A673 (cell line): Measurements from ENCODE around the gene TTLL7. TPM values are rescaled to one million over a fixed set of nuclear protein-coding genes. Genes with fewer than 3 reads are reported as not detected.

Experiments
- BruUV-seq: library from RNA; stranded (reverse); fragments of 400-500 nt; replicated peaks from 2 replicates; lab custom pipeline; 2021; lab: Mats Ljungman, UMichigan
- CTCF ChIA-PET: fragments of 300-600 bp; sonication (Branson Sonifier 250); formaldehyde crosslinking; loops from one replicate; lab custom pipeline; 2022; ENCODE audit warnings: antibody characterized with exemption; lab: Charles Lee
- POLR2A ChIA-PET: fragments of 300-600 bp; sonication (Branson Sonifier 250); formaldehyde crosslinking; loops from one replicate; lab custom pipeline; 2022; ENCODE audit warnings: antibody characterized with exemption; ENCODE audit not compliant: low non-redundant PET; lab: Charles Lee
- DNase-seq: peaks from one replicate; pipeline ENCODE4 v3.0.0-alpha.2; 2015; ENCODE audit warnings: low spot score
- H3K27ac ChIP-seq: fragments of 200-600 bp; sonication (generic); 2 replicates; pipeline ENCODE4 v1.5.1; 2016; ENCODE audit warnings: mixed run types, low read depth, mild to moderate bottlenecking, mixed read lengths, antibody characterized with exemption, low read length; ENCODE audit not compliant: poor library complexity, severe bottlenecking
- H3K27me3 ChIP-seq: fragments of 200-600 bp; sonication (generic); replicated peaks from 2 replicates; pipeline ENCODE4 v1.6.1; 2017; ENCODE audit warnings: mixed run types, low read depth, mild to moderate bottlenecking, mixed read lengths, antibody characterized with exemption, low read length; ENCODE audit not compliant: insufficient read depth, poor library complexity
- H3K36me3 ChIP-seq: fragments of 200-600 bp; sonication (generic); 2 replicates; pipeline ENCODE4 v1.6.1; 2016; ENCODE audit warnings: mixed run types, mild to moderate bottlenecking, mixed read lengths, antibody characterized with exemption, low read length; ENCODE audit not compliant: insufficient read depth, poor library complexity, severe bottlenecking
- H3K4me1 ChIP-seq: fragments of 200-600 bp; sonication (generic); 2 replicates; pipeline ENCODE4 v1.6.1; 2017; ENCODE audit warnings: mixed run types, mild to moderate bottlenecking, mixed read lengths, antibody characterized with exemption, low read length; ENCODE audit not compliant: insufficient read depth, poor library complexity, severe bottlenecking
- H3K4me3 ChIP-seq: fragments of 200-600 bp; sonication (generic); 2 replicates; pipeline ENCODE4 v1.5.1; 2016; ENCODE audit warnings: low read depth, mixed run types, mild to moderate bottlenecking, mixed read lengths, low read length; ENCODE audit not compliant: poor library complexity, severe bottlenecking
- H3K9me3 ChIP-seq: fragments of 200-600 bp; sonication (generic); 2 replicates; pipeline ENCODE4 v1.6.1; 2016; ENCODE audit warnings: mixed run types, low read depth, mild to moderate bottlenecking, mixed read lengths, antibody characterized with exemption, low read length; ENCODE audit not compliant: poor library complexity, severe bottlenecking
- CTCF ChIP-seq: fragments of 300-800, 200-600 bp; sonication (generic); conservative IDR thresholded peaks from 2 replicates; pipeline ENCODE4 v1.5.1; 2017; ENCODE audit warnings: low read depth, mild to moderate bottlenecking, antibody characterized with exemption, low read length, moderate library complexity, mixed read lengths
- EZH2 ChIP-seq: fragments of 200-600 bp; sonication (generic); IDR thresholded peaks from 2 replicates; pipeline ENCODE4 v1.6.1; 2017; ENCODE audit warnings: borderline replicate concordance, low read depth, mild to moderate bottlenecking, mixed read lengths, antibody characterized with exemption, low read length; ENCODE audit not compliant: poor library complexity, severe bottlenecking
- intact Hi-C: fragments of 100-400 bp; cut with micrococcal nuclease; formaldehyde crosslinking; loops from one replicate; pipeline ENCODE4 v1.10.0; 2022; ENCODE audit not compliant: unreplicated experiment
- total RNA-seq: library from RNA; stranded (reverse); gene quantifications from 2 replicates; pipeline ENCODE4 v1.2.3, GENCODE V29; 2021

Gene TTLL7
- total RNA-seq, 1 experiment from 2014 or later = 34.2 TPM

GRCh38 chr1:83928396-83928795 is 70.5 kb downstream of the TTLL7 start:
- CTCF ChIA-PET = interaction anchor here (0.7 to 0.8 kb wide), 2 partner anchors 216 to 419 kb away, joined by 3 read pairs; partner anchors contain the start of gene PRKACB

GRCh38 chr1:83927701-83928100 is 71.2 kb downstream of the TTLL7 start:
- CTCF ChIA-PET = interaction anchor here (0.8 kb wide), 1 partner anchor 216 kb away, joined by 3 read pairs; the partner anchor contains the start of gene PRKACB
- no peaks in the 10 kb centered on the region for H3K27me3 ChIP-seq
- H3K9me3 ChIP-seq = no peaks in the 10 kb centered on the region
- H3K36me3 ChIP-seq = no peaks in the 10 kb centered on the region
- no peak for TF ChIP-seq CTCF
- TF ChIP-seq EZH2 = no peak
- DNase-seq = peak; percentile 54
- POLR2A ChIA-PET = no interaction called here
- no peak overlapping the region for H3K4me3 ChIP-seq
- no peak overlapping the region for H3K27ac ChIP-seq
- no TSS peak for BruUV-seq
- intact Hi-C loops = no loop called here
- peaks cover 18% of the 10 kb centered on the region for H3K4me1 ChIP-seq

More at GRCh38 chr1:83928396-83928795, 70.5 kb downstream of the TTLL7 start:
- POLR2A ChIA-PET = no interaction called here
- Histone ChIP-seq H3K9me3 (no peaks in the 10 kb centered on the region), H3K4me3 (no peak overlapping the region), H3K4me1 (peaks cover 18% of the 10 kb centered on the region), H3K27me3 (no peaks in the 10 kb centered on the region), H3K36me3 (no peaks in the 10 kb centered on the region), H3K27ac (no peak overlapping the region)
- TF ChIP-seq EZH2 = no peak
- TF ChIP-seq CTCF = no peak
- no TSS peak for BruUV-seq
- no peak for DNase-seq
- intact Hi-C loops = no loop called here

- intact Hi-C loops = no loop called here
- no TSS peak for BruUV-seq
- Histone ChIP-seq H3K27me3 (no peaks in the 10 kb centered on the region), H3K36me3 (no peaks in the 10 kb centered on the region), H3K4me1 (peaks cover 18% of the 10 kb centered on the region), H3K4me3 (no peak overlapping the region), H3K27ac (no peak overlapping the region), H3K9me3 (no peaks in the 10 kb centered on the region)
- no peak for DNase-seq
- ChIA-PET CTCF (no interaction called here), POLR2A (no interaction called here)
- TF ChIP-seq CTCF = no peak
- no peak for TF ChIP-seq EZH2
These were observed 71.9 kb downstream of the TTLL7 start for GRCh38 chr1:83927061-83927460.
